HG02642 (cell line): ENCODE results near the gene MRGPRX3.
A peak's percentile ranks its signal among the peaks of the same experiment; 100 is the strongest.
"Not testable (repeated sequence)": the region's sequence is repeated elsewhere in the genome, so short reads cannot be mapped to it uniquely, and the experiment has no call there.

Experiments
- ATAC-seq: cut with Tn5 transposase; IDR thresholded peaks from one replicate; pipeline ENCODE4 v1.9.1; 2021; ENCODE audit warnings: mild to moderate bottlenecking; ENCODE audit not compliant: unreplicated experiment, poor library complexity

The MRGPRX3 gene

DNA sequence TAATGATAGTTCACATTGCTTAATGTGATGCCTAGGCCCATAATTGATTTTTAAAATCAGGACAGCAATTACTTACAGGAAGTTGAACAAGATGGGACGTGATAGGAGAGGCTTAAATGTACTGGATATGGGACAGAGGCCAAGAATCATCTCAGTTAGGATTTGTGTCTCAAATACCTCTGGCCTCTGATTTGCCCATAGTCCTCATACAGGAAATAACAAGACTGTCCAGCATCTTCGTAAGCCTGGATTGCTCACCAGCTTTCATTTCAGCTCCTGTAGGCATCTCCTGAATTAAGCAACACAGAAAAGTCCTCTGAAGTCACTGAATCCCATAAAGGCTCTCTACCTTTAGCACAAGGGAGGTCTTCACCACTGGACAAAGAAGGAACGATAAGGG, at the start of gene MRGPRX3:
Gene MRGPRX3 (plus strand): TSS at position 231 of the 400 bp plus-strand sequence. CDS start 4,632 bp downstream, outside the sequence.
- no peak for ATAC-seq

DNA sequence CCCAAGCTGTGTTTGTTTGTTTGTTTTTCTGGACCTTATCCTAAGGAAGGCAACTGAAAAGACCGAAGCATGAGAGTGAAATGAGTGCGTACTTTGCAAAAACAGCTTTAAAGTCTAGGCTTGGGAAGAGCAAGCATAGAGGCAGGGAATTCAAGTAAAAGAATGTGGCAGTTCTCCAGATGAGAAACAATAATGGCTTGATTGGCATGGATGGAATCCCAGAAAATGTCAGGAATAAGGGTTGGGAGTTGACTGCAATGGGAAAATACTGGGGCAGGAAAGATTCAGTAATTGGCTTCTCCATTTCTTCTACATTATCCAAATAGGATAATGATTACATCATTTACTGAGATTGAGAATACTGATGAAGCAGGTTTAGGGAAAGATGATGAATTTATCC, 44.0 kb upstream of the MRGPRX3 start:
- no peak for ATAC-seq

DNA sequence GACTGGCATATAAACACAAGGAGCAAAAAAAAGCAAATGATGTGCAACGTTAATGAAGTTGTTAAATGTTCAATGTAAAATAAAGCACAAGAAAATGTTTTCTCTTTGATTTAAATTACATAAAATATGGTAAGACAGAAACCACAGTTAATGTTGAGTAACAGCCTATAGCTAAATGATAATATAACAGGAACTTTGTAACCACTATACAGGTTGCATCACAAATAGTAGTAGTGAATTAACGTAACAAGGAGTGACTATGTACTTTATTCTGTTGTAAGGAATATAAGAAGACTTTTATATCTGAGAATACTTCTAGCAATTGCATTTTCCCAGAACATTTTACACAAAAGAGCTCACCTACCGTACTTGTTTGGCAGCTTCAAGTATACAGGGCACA, 43.4 kb upstream of the MRGPRX3 start:
- no peak for ATAC-seq

DNA sequence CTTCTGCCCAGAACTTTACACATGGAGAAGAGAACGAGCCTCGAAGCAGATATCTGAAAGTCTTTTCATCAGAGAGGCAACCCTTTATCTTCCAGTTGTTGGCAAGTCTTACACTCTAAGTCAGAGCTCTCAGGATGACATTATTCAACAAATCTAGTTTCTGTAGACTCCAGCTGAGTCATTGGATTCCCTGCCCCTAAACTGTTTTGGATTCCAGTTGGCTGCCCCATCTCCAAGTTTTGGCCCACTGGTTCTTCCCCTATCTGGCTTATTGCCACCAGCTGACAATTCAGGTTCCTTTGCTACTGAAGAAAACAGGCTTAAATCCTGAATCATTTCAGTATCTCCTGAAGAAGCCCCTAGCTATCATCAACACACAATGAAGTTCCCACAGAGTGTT, 40.6 kb upstream of the MRGPRX3 start:
- no peak for ATAC-seq

DNA sequence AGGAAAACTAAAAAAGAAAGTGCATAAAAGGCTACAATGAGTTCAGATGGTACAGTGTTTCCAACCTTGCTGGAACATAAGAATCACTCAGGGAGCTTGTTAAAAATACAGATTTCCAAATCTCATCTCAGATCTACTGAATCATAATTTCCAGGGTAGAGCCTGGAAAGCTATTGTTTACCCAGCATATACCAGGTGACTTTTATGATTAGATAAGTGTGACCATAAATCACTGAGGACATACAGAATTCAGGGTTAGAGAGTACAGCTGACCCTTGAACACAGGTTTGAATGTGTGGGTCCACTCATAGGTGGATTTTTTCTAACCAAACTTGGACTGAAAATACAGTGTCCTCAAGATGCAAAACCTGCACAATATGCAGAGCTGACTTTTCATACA, 38.4 kb upstream of the MRGPRX3 start:
- ATAC-seq = no peak

- no peak for ATAC-seq
These were observed 31.3 kb upstream of the MRGPRX3 start for GRCh38 chr11:18100926-18101656.

- ATAC-seq = no peak
These were observed 27.1 kb upstream of the MRGPRX3 start for GRCh38 chr11:18105086-18105801.

GRCh38 chr11:18105802-18106574, 26.4 kb upstream of the MRGPRX3 start, which contains the start of gene SAAL1:
SAAL1 (minus strand) TSS chr11:18106082; CDS start chr11:18106041, 41 bp downstream.
- peak; percentile 98 for ATAC-seq

GRCh38 chr11:18106688-18107087, 25.7 kb upstream of the MRGPRX3 start:
- ATAC-seq = no peak

DNA sequence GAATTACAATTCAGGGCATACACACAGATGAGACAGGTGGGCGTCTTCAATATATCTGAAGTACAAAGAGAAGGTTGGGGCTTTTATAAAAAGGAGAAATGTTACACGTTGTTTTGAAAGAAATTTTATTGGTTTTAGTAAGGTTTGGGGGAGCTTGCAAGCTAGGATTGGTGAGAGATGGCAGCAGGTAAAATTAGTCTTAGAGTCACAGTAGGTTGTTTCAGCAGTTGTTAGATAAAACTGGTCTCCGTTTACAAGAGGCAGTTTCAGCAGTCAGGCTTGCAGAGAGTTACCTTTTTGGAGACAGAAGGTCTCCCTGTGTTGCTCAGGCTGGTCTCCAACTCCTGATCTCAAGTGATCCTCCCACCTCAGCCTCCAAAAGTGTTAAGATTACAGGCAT, 24.1 kb upstream of the MRGPRX3 start:
- no peak for ATAC-seq

GRCh38 chr11:18111005-18111404, 21.4 kb upstream of the MRGPRX3 start:
- no peak for ATAC-seq

DNA sequence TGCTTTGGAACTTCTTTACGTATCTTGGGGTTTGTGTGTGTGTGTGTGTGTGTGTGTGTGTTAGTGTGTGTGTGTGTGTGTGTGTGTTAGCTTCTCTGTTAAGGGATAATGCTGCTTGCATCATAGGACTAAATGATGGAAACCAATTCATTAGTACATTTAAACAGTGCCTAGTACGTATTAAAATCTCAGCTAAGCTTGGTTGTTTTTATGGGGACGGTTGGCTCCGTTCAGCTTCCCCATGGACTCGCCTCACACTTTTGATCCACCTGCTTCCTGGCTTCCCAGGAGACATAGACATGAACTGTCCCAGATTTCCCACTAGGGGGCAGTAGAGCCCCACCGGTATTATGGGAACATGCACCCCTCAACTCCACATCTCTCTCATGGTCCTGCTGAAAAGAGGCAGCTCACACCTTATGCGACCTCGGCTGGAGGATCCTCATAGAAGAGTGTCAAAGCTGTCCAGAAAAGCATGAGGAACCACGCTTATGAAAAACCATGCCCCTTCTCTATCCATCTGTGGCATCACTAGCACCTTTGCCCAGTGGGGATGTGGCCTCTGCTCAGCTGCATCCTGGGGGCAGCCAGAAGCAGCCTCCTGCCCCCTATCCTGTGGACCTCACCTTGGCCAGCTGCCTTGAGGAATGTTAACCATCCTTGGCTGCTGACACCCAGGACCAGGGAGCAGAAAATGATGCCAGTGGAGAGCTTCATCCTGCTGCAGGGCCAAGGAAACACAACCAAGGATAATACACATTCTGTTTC, 16.8 kb upstream of the MRGPRX3 start:
- ATAC-seq = peak; percentile 86

DNA sequence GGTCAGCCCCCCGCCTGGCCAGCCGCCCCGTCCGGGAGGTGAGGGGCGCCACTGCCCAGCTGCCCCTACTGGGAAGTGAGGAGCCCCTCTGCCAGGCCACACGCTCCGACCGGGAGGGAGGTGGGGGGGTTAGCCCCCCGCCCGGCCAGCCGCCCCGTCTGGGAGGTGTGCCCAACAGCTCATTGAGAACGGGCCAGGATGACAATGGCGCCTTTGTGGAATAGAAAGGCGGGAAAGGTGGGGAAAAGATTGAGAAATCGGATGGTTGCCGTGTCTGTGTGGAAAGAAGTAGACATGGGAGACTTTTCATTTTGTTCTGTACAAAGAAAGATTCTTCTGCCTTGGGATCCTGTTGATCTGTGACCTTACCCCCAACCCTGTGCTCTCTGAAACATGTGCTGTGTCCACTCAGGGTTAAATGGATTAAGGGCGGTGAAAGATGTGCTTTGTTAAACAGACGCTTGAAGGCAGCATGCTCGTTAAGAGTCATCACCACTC, 11.0 kb upstream of the MRGPRX3 start:
- not testable (repeated sequence) for ATAC-seq

DNA sequence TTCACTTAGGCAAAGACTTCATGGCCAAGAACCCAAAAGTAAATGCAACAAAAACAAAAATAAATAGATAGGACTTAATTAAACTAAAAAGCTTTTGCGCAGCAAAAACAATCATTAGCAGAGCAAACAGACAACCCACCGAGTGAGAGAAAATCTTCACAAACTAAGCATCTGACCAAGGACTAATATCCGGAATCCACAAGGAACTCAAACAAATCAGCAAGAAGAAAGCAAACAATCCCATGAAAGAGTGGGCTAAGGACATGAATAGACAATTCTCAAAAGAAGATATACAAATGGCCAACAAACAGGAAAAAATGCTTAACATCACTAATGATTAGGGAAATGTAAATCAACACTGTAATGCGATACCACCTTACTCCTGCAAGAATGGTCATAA, 1.3 kb upstream of the MRGPRX3 start:
- ATAC-seq = not testable (repeated sequence)

DNA sequence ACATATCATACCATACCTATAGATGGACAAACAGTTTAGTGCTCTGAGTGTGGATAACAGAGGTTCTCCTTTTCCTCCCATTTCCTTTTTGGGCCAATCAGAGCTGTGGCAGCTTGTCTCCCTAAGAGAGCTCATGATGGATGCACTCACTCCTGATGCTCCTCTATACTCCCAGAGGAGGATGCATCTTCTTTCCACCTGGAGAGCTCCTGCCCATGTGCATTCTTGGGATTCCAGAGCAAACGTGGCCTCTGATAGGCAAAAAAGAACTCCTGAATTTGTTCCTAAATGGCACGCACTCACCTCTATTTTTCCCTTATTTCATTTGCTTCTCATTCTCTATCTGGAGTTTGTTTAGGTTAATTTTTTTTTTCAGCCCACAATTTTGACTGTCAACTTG, 2.9 kb downstream of the MRGPRX3 start:
- ATAC-seq = no peak

- no peak for ATAC-seq
These were observed 4.9 kb downstream of the MRGPRX3 start for GRCh38 chr11:18137186-18137800.

GRCh38 chr11:18140145-18140544, 7.8 kb downstream of the MRGPRX3 start:
- ATAC-seq = no peak

DNA sequence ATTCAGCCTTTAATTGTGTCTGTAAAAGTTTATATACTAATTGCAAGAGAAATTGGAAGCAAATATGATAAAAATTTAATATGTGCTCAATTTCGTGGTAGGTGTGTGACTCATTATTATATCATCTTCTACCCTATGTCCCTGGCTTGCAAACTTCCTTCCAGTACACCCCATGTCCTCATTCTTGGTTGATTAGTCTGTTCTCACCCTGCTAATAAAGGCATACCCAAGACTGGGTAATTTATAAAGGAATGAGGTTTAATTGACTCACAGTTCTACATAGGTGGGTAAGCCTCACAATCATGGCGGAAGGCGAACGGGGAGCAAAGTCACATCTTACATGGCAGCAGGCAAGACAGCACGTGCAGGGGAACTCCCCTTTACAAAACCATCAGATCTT, 11.9 kb downstream of the MRGPRX3 start:
- no peak for ATAC-seq

GRCh38 chr11:18145025-18145424, 12.7 kb downstream of the MRGPRX3 start:
- ATAC-seq = no peak

DNA sequence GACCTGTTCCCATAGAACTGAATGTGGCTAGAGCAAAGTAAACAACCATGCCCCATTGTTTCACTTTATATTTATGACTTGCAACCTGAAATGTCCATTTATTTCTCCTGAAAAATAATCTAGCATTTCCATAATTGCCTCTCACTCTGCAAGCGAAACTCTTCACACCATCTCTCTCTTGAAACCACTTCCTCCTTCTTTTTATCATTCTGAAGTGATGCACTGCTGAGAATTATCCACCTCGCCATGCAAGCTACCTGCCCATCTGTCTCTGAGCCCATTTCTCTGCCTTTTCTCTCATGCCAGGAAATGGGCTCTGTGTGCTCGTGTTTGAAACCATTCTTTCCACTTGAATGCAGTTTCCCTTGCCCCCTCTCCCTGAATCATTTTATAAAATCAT, 13.5 kb downstream of the MRGPRX3 start:
- no peak for ATAC-seq
